Gastrocnemius medialis (tissue), 4 donors: ENCODE data around the gene CYFIP2. TPM values are rescaled to one million over a fixed set of nuclear protein-coding genes. Genes with fewer than 3 reads are reported as not detected.

Experiments used
- ATAC-seq, 2 donors: fragments of 150-250 bp; one replicate each; pipeline ENCODE4 v1.9.1; 2016
- DNase-seq, 2 donors: peaks; one replicate each; pipeline ENCODE4 v3.0.0-alpha.2; 2019
- H3K27ac ChIP-seq, 4 donors: fragments of 200-600 bp; sonication (generic); 1 replicate in 1 of 4; 2 replicates in 3 of 4; pipeline ENCODE4 v1.5.1; 2016 to 2018; ENCODE audit warnings: mild to moderate bottlenecking in 2 of 4, moderate library complexity in 1 of 4
- H3K27me3 ChIP-seq, 3 donors: fragments of 200-600 bp; sonication (generic) in 2 of 3; 1 replicate in 1 of 3; 2 replicates in 2 of 3; pipeline versions ENCODE4 v1.5.1 to v1.6.0; 2016 to 2019; ENCODE audit warnings: mild to moderate bottlenecking in 1 of 3, moderate library complexity in 1 of 3
- H3K36me3 ChIP-seq, 2 donors: fragments of 200-600 bp; sonication (generic) in 1 of 2; one replicate each; pipeline ENCODE4 v1.5.1; 2017 to 2018
- H3K4me1 ChIP-seq, 2 donors: fragments of 200-600 bp; sonication (generic) in 1 of 2; one replicate each; pipeline ENCODE4 v1.5.1; 2016 to 2017; ENCODE audit warnings: mild to moderate bottlenecking in 2 of 2
- H3K4me3 ChIP-seq, 4 donors: fragments of 200-600 bp; sonication (generic) in 3 of 4; 1 replicate in 1 of 4; 2 replicates in 3 of 4; pipeline ENCODE4 v1.5.1; 2016 to 2019; ENCODE audit warnings: mild to moderate bottlenecking in 2 of 4
- H3K9me3 ChIP-seq, 3 donors: fragments of 200-600 bp; sonication (generic) in 2 of 3; 1 replicate in 1 of 3; 2 replicates in 2 of 3; pipeline ENCODE4 v1.5.1; 2016 to 2019
- CTCF ChIP-seq, 5 experiments: fragments of 450-650 bp in 3 of 5; fragments of 200-600 bp in 2 of 5; sonication (generic) in 2 of 5; IDR thresholded peaks in 4 of 5; conservative IDR thresholded peaks in 1 of 5; 1 replicate in 4 of 5; 2 replicates in 1 of 5; pipeline ENCODE4 v1.5.1; 2016 to 2019; ENCODE audit warnings: antibody characterized with exemption in 5 of 5, mild to moderate bottlenecking in 3 of 5, moderate library complexity in 3 of 5
- POLR2A ChIP-seq, 2 donors: fragments of 450-650 bp; IDR thresholded peaks; one replicate each; pipeline ENCODE4 v1.6.1; 2017; ENCODE audit warnings: antibody characterized with exemption in 2 of 2, mild to moderate bottlenecking in 2 of 2, moderate library complexity in 2 of 2
- in situ Hi-C, 4 donors: fragments of 200-750 bp; cut with MboI; loops; one replicate each; pipeline versions ENCODE4 v1.15.0 to v1.8.0; 2017; ENCODE audit warnings: low sequenced_read_pairs in 4 of 4
- intact Hi-C: fragments of 100-400 bp; cut with DNase I; formaldehyde crosslinking; loops from one replicate; pipeline ENCODE4 v1.15.1; 2023; ENCODE audit warnings: low total_unique reads
- total RNA-seq, 4 donors: library from RNA; depleted of rRNA; stranded (reverse); fragments of >200 nt; gene quantifications; one replicate each; pipeline versions ENCODE4 v1.1.0 to v1.2.3, GENCODE V29; 2016

Gene CYFIP2
- total RNA-seq, 4 donors from 2014 or later, result 5.9 to 15.5 (median 10.7) TPM

DNA sequence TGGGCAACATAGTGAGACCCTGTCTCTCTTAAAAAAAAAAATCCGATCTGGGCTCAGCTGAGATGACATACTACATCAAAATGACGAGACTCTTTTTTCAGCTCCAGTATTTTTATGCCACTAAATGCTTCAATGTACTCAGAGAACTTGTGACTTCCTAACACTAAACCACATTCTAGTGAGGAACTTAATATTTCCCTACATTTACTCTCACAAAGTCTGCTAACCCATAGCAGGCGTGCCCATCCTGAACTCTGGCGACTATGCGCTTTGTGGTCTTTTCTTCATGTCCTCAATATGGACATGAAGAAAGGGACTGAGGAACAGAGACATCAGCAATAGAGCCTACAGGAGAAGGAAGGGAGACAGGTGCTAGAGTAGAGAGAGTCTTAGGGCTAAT, 44.0 kb upstream of the CYFIP2 start:
- in situ Hi-C loops, result no loop called here
- intact Hi-C loops, result no loop called here
- ATAC-seq (no peak), DNase-seq (no peak)
- Histone ChIP-seq H3K27ac (no peak overlapping the region), H3K27me3 (no peaks in the 10 kb centered on the region), H3K9me3 (no peaks in the 10 kb centered on the region), H3K36me3 (no peaks in the 10 kb centered on the region), H3K4me1 (no peaks in the 10 kb centered on the region), H3K4me3 (no peak overlapping the region)
- TF ChIP-seq POLR2A (IDR thresholded peaks at IDR 0.05), result no peak
- TF ChIP-seq CTCF (IDR thresholded peaks at IDR 0.05 in 4 of 5, conservative IDR thresholded peaks at IDR 0.05 in 1 of 5), result no peak

DNA sequence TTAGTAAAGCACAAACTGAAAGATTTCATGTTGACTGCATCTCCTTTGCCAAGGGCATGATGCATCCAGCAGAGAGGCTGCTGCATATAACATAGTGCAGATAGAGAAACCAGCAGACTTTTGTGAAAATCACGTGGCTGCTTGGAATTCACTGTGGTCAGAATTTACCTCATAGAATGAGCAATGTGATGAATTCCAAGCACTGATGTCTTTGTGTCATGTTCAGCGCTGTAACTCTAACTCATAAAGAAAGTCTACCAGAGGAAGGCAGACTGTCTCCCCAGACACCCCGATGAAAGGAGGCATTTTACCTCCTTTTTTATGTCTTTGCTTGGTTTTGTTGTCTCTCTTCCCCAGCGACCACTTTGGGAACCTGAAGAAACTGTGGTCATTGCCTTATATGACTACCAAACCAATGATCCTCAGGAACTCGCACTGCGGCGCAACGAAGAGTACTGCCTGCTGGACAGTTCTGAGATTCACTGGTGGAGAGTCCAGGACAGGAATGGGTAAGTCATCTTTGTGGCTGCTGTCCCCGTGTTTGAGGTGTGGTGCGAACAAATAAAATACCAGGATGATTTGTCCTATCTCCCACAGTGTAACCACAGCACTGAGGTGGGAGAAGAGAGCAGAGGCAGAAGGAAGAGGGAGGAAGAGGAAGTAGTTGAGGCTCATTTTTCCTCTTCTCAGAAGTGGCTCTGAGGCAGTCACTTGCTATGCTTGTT, 43.3 kb upstream of the CYFIP2 start:
- in situ Hi-C loops (no loop called here), intact Hi-C loops (no loop called here)
- TF ChIP-seq POLR2A (IDR thresholded peaks at IDR 0.05) (no peak), CTCF (IDR thresholded peaks at IDR 0.05 in 4 of 5, conservative IDR thresholded peaks at IDR 0.05 in 1 of 5) (no peak)
- no peaks in the 10 kb centered on the region for H3K36me3 ChIP-seq
- H3K27ac ChIP-seq, result no peak overlapping the region
- DNase-seq (no peak), ATAC-seq (no peak)
- H3K9me3 ChIP-seq, result no peaks in the 10 kb centered on the region
- no peaks in the 10 kb centered on the region for H3K27me3 ChIP-seq
- no peaks in the 10 kb centered on the region for H3K4me1 ChIP-seq
- no peak overlapping the region for H3K4me3 ChIP-seq

GRCh38 chr5:157225469-157226422, 40.2 kb upstream of the CYFIP2 start:
- H3K36me3 ChIP-seq, result no peaks in the 10 kb centered on the region
- no peaks in the 10 kb centered on the region for H3K9me3 ChIP-seq
- intact Hi-C loops (no loop called here), in situ Hi-C loops (no loop called here)
- ATAC-seq (no peak), DNase-seq (no peak)
- no peak overlapping the region for H3K27ac ChIP-seq
- H3K4me3 ChIP-seq, result no peak overlapping the region
- no peaks in the 10 kb centered on the region for H3K27me3 ChIP-seq
- H3K4me1 ChIP-seq, result no peaks in the 10 kb centered on the region
- TF ChIP-seq POLR2A (IDR thresholded peaks at IDR 0.05), result no peak
- TF ChIP-seq CTCF (IDR thresholded peaks at IDR 0.05 in 4 of 5, conservative IDR thresholded peaks at IDR 0.05 in 1 of 5), result no peak

DNA sequence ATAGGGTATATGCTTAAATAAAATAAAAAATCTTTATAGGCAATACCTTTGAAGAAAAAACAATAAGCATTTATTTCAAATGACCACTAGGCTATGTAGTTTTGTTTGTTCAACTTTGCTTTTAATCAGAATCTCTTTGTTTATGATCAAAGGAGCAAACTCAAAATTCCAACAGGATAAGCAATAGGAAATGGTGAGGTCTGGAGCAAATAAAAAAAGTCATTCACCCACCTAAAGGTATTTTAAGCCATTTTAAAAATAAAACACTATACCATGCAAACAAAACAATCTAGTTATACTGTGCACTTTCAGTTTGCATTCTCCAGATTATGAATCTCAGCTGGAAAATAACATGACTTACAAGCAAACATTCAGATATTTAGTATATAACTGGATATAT, 35.3 kb upstream of the CYFIP2 start:
- in situ Hi-C loops (no loop called here), intact Hi-C loops (no loop called here)
- DNase-seq, result no peak
- TF ChIP-seq CTCF (IDR thresholded peaks at IDR 0.05 in 4 of 5, conservative IDR thresholded peaks at IDR 0.05 in 1 of 5) (no peak), POLR2A (IDR thresholded peaks at IDR 0.05) (no peak)
- no peak overlapping the region for H3K27ac ChIP-seq
- ATAC-seq, result no peak
- H3K36me3 ChIP-seq, result no peaks in the 10 kb centered on the region
- no peaks in the 10 kb centered on the region for H3K4me1 ChIP-seq
- H3K27me3 ChIP-seq, result no peaks in the 10 kb centered on the region
- H3K9me3 ChIP-seq, result no peaks in the 10 kb centered on the region
- no peak overlapping the region for H3K4me3 ChIP-seq
